Omental fat pad (tissue), 4 donors: ENCODE measurements around the gene ZNF182. TPM values are rescaled to one million over a fixed set of nuclear protein-coding genes. Genes with fewer than 3 reads are reported as not detected.
"Not testable (repeated sequence)": the region's sequence is repeated elsewhere in the genome, so short reads cannot be mapped to it uniquely, and the experiment has no call there.

Experiments
- ATAC-seq: fragments of 150-250 bp; one replicate; pipeline ENCODE4 v1.9.1; 2016; ENCODE audit warnings: mild to moderate bottlenecking, moderate library complexity; ENCODE audit not compliant: low FRiP score
- DNase-seq: peaks from one replicate; pipeline ENCODE4 v3.0.0-alpha.2; 2019; ENCODE audit warnings: low spot score
- total RNA-seq, 4 donors: library from RNA; depleted of rRNA; stranded (reverse); fragments of >200 nt; gene quantifications; one replicate each; pipeline ENCODE4 v1.1.0, GENCODE V29; 2016
- TF ChIP-seq, protein P1 (sequence below), 3 donors: fragments of 450-650 bp; IDR thresholded peaks; one replicate each; pipeline ENCODE4 v1.5.1; 2016 to 2017; ENCODE audit warnings: antibody characterized with exemption in 3 of 3, mild to moderate bottlenecking in 3 of 3, moderate library complexity in 2 of 3

ZNF182 gene
- total RNA-seq, 4 donors from 2014 or later = 2.5 to 7.6 (median 3.5) TPM

GRCh38 chrX:47941423-47941822, 62.4 kb downstream of the ZNF182 start:
- TF ChIP-seq, protein P1, sequence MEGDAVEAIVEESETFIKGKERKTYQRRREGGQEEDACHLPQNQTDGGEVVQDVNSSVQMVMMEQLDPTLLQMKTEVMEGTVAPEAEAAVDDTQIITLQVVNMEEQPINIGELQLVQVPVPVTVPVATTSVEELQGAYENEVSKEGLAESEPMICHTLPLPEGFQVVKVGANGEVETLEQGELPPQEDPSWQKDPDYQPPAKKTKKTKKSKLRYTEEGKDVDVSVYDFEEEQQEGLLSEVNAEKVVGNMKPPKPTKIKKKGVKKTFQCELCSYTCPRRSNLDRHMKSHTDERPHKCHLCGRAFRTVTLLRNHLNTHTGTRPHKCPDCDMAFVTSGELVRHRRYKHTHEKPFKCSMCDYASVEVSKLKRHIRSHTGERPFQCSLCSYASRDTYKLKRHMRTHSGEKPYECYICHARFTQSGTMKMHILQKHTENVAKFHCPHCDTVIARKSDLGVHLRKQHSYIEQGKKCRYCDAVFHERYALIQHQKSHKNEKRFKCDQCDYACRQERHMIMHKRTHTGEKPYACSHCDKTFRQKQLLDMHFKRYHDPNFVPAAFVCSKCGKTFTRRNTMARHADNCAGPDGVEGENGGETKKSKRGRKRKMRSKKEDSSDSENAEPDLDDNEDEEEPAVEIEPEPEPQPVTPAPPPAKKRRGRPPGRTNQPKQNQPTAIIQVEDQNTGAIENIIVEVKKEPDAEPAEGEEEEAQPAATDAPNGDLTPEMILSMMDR (IDR thresholded peaks at IDR 0.05) = no peak
- no peak for ATAC-seq
- DNase-seq = no peak

GRCh38 chrX:47940448-47940847, 63.3 kb downstream of the ZNF182 start:
- ATAC-seq = no peak
- TF ChIP-seq, protein P1 (IDR thresholded peaks at IDR 0.05) = no peak
- DNase-seq = no peak

DNA sequence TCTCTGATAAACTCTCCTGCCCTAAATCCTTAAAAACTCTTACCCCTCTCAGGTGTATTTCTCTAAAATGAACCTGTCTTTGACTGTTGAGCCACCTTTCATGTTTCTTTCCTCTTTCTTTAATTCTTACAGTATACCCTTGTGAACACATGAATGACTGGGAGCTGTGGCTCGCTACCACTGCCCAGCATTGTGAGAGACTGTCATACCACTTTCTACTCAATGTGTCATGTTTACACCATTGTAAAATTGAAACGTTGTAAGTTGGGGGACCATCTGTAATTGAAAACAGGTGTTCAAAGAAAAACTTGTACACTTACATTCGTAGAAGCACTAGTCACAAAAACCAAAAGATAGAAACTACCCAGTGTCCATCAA, 66.9 kb downstream of the ZNF182 start:
- TF ChIP-seq, protein P1 (IDR thresholded peaks at IDR 0.05) = no peak
- no peak for ATAC-seq

DNA sequence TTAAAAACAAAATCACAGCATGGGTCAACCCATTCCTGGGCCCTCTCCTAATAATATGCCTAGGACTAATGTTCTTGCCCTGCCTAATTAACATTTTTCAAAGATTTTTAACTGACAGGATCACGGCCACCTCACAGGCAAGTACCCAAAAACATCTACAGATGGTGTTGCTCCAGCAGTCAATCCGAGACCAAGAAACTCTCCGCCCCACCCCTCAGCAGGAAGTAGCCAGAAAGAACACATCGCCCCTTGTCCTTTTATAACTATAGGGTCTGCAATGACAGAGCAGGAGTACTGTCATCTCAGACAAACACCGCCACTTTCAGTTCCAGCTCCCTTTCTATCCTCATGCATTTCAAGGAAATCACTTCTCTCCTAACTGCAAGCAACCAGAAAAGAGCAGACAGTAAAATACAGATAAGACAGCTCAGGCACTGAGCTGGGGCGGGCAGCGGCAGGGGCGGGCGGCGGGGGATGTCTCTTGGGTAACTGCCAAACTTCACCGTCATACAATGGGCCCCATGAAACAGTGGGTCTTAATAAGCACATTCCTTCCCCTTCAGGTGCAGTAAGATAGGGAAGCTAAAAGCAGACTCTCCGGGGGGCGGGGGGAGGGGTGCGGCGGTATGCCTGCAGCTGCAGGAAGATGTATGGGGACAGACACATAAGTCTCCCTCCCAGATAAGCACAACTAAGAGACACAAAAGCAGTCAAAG, 67.4 kb downstream of the ZNF182 start:
- TF ChIP-seq, protein P1 (IDR thresholded peaks at IDR 0.05) = no peak
- DNase-seq (no peak), ATAC-seq (no peak)

More for the DNA sequence above, 66.9 kb downstream of the ZNF182 start:
- no peak for DNase-seq

DNA sequence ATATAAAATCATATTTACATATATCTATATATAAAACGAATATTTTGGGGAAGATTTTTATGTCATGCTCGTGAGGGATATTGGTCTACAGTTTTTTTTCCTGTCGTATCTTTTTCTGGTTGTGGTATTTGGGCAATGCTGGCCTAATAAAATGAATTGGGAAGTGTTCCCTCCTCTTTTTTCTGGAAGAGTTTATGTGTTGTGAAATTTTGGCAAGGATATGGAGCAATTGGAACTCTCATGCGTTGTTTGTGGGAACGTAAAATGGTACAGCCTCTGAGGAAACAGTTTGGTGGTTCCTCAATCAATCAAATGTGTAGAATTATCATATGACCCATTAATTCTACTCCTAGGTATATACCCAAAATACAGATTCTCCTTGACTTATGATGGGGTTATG, 69.8 kb downstream of the ZNF182 start:
- DNase-seq (no peak), ATAC-seq (no peak)
- TF ChIP-seq, protein P1 (IDR thresholded peaks at IDR 0.05) = no peak

GRCh38 chrX:47931970-47932369, 71.8 kb downstream of the ZNF182 start:
- not testable (repeated sequence) for ATAC-seq

DNA sequence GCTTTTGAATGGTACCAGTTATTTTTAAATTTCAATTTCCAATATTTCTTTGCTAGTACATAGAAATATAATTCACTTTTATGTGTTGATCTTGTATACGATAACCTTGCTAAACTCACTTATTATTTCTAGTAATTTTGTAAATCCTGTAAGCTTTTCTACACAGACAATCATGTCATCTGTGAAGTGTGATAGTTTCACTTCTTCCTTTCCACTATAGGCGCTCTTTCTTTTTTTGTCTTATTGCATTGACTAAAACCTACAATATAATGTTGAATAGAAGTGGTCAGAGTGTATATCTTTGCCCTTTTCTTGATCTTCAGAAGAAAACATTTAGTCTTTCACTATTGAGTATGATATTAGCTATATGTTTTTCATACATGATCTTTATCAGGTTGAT, 76.6 kb downstream of the ZNF182 start:
- DNase-seq = no peak
- TF ChIP-seq, protein P1 (IDR thresholded peaks at IDR 0.05) = no peak

More at GRCh38 chrX:47931970-47932369, 71.8 kb downstream of the ZNF182 start:
- DNase-seq = not testable (repeated sequence)

More for the DNA sequence above, 76.6 kb downstream of the ZNF182 start:
- no peak for ATAC-seq

Other genes starting within 250 kb of the ZNF182 start
- gene ZNF81, start 167.1 kb downstream of the ZNF182 start, total RNA-seq = 10 to 100 TPM in 1 of 4 donors, 1 to 10 TPM in 3; 4.9 to 10.6 (median 7.1) TPM
- gene SPACA5, start 3.0 kb upstream of the ZNF182 start, total RNA-seq = not detected
- 1 to 10 TPM in 3 of 4 donors, under 1 TPM in 1; 0.60 to 4.3 (median 1.4) TPM for gene ZNF630, start 67.7 kb upstream of the ZNF182 start, total RNA-seq
- gene SPACA5B, start 126.6 kb upstream of the ZNF182 start, total RNA-seq = not detected
- not detected for gene SSX5, start 192.8 kb upstream of the ZNF182 start, total RNA-seq